ENCODE data around the gene MSH2. TPM values are rescaled to one million over a fixed set of nuclear protein-coding genes. Genes with fewer than 3 reads are reported as not detected.
"Not testable (repeated sequence)": the region's sequence is repeated elsewhere in the genome, so short reads cannot be mapped to it uniquely, and the experiment has no call there.

MSH2 gene
- total RNA-seq, 3 donors from 2014 or later (not counting 1 experiment from before 2014, with no cell fraction given), result 11.9 to 18.8 (median 15.0) TPM

DNA sequence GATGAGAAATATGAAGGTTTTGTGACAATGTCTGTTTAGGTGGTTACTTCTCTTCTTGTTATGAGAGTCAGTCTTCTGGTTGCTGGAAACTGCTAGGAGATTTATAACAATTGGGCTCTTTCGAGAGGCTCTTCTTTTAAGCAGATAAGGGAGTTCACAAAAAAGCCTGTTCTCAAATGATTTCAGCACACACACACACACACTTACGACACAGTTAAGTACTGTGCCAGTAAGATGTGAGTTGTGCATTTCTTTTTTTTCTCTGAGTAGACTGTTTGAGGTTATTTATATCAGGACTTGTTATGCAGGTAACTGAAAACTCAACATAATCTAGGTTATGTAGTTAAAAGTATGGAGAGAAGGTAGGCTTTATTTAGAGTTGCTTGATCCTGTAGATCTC is 49.8 kb downstream of the MSH2 start:
- DNase-seq (no peak), ATAC-seq (no peak)
- Histone ChIP-seq H3K4me3 (ENCODE audit: low read length) (no peak overlapping the region), H3K27me3 (ENCODE audit: control insufficient read depth, insufficient read depth, low read length) (no peaks in the 10 kb centered on the region), H3K27ac (ENCODE audit: low read length) (no peak overlapping the region), H3K9me3 (ENCODE audit: control insufficient read depth, insufficient read depth, low read length) (no peaks in the 10 kb centered on the region), H3K4me1 (ENCODE audit: control insufficient read depth, insufficient read depth, low read length) (no peaks in the 10 kb centered on the region), H3K36me3 (ENCODE audit: control insufficient read depth, insufficient read depth, low read length) (no peaks in the 10 kb centered on the region)
- TF ChIP-seq, protein P1, sequence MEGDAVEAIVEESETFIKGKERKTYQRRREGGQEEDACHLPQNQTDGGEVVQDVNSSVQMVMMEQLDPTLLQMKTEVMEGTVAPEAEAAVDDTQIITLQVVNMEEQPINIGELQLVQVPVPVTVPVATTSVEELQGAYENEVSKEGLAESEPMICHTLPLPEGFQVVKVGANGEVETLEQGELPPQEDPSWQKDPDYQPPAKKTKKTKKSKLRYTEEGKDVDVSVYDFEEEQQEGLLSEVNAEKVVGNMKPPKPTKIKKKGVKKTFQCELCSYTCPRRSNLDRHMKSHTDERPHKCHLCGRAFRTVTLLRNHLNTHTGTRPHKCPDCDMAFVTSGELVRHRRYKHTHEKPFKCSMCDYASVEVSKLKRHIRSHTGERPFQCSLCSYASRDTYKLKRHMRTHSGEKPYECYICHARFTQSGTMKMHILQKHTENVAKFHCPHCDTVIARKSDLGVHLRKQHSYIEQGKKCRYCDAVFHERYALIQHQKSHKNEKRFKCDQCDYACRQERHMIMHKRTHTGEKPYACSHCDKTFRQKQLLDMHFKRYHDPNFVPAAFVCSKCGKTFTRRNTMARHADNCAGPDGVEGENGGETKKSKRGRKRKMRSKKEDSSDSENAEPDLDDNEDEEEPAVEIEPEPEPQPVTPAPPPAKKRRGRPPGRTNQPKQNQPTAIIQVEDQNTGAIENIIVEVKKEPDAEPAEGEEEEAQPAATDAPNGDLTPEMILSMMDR (IDR thresholded peaks at IDR 0.05), result no peak
- no CpG with 5 or more reads among the region's 2 CpGs for WGBS (ENCODE audit: insufficient coverage)
- Mint-ChIP-seq H3K9me3 (no peaks in the 10 kb centered on the region), H3K4me3 (no peak overlapping the region), H3K36me3 (no peaks in the 10 kb centered on the region), H3K4me1 (peaks cover 4 to 15% of the 10 kb centered on the region in 2 donors), H3K27me3 (ENCODE audit: low read depth in 2 of 2) (no peaks in the 10 kb centered on the region), H3K27ac (no peak overlapping the region)
- intact Hi-C loops (cut with micrococcal nuclease), result no loop called here

DNA sequence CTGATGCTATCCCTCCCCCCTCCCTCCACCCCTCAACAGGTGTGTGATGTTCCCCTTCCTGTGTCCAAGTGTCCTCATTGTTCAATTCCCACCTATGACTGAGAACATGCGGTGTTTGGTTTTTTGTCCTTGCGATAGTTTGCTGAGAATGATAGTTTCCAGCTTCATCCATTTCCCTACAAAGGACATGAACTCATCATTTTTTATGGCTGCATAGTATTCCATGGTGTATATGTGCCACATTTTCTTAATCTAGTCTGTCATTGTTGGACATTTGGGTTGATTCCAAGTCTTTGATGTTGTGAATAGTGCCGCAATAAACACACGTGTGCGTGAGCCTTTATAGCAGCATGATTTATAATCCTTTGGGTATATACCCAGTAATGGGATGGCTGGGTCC is 51.9 kb downstream of the MSH2 start:
- H3K9me3 Mint-ChIP-seq; H3K36me3 Mint-ChIP-seq; ATAC-seq; H3K27me3 ChIP-seq (ENCODE audit: control insufficient read depth, insufficient read depth, low read length); H3K4me1 ChIP-seq (ENCODE audit: control insufficient read depth, insufficient read depth, low read length); H3K9me3 ChIP-seq (ENCODE audit: control insufficient read depth, insufficient read depth, low read length); DNase-seq; H3K27ac ChIP-seq (ENCODE audit: low read length); H3K4me3 ChIP-seq (ENCODE audit: low read length); H3K27ac Mint-ChIP-seq; intact Hi-C loops (cut with micrococcal nuclease); H3K36me3 ChIP-seq (ENCODE audit: control insufficient read depth, insufficient read depth, low read length); H3K4me3 Mint-ChIP-seq; H3K27me3 Mint-ChIP-seq (ENCODE audit: low read depth in 2 of 2): not testable (repeated sequence)
- 100% methylated on average over 3 of the region's 5 CpGs for WGBS (ENCODE audit: insufficient coverage)
- peaks cover 17 to 27% of the 10 kb centered on the region in 2 donors for H3K4me1 Mint-ChIP-seq

DNA sequence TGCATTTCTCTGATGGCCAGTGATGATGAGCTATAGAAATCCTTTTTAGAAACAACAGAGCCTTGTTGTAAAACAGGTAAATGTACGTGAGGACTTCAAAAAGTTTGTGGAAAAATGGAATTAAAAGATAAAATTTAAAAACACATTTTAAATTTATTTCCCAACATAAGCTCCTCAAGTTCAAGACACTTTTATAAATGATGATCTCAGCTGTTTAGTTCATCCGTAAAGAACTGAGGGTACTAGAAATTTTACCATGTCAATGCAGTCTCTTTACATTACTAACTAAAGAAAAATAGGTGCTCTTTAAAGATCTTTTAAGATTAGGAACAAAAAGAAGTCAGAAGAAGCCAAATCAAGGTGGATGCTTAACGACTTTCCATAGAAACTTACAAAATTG is 52.5 kb downstream of the MSH2 start:
- no peaks in the 10 kb centered on the region for H3K27me3 Mint-ChIP-seq (ENCODE audit: low read depth in 2 of 2)
- Histone ChIP-seq H3K9me3 (ENCODE audit: control insufficient read depth, insufficient read depth, low read length) (no peaks in the 10 kb centered on the region), H3K4me1 (ENCODE audit: control insufficient read depth, insufficient read depth, low read length) (no peaks in the 10 kb centered on the region), H3K27ac (ENCODE audit: low read length) (no peak overlapping the region), H3K27me3 (ENCODE audit: control insufficient read depth, insufficient read depth, low read length) (no peaks in the 10 kb centered on the region), H3K36me3 (ENCODE audit: control insufficient read depth, insufficient read depth, low read length) (no peaks in the 10 kb centered on the region), H3K4me3 (ENCODE audit: low read length) (no peak overlapping the region)
- H3K4me1 Mint-ChIP-seq, result peaks cover 19 to 27% of the 10 kb centered on the region in 2 donors
- H3K36me3 Mint-ChIP-seq, result no peaks in the 10 kb centered on the region
- ATAC-seq (no peak), DNase-seq (no peak)
- TF ChIP-seq, protein P1 (IDR thresholded peaks at IDR 0.05), result no peak
- no peak overlapping the region for H3K4me3 Mint-ChIP-seq
- 97% methylated on average over 1 of the region's 3 CpGs for WGBS (ENCODE audit: insufficient coverage)
- intact Hi-C loops (cut with micrococcal nuclease), result no loop called here
- no peaks in the 10 kb centered on the region for H3K9me3 Mint-ChIP-seq
- no peak overlapping the region for H3K27ac Mint-ChIP-seq

DNA sequence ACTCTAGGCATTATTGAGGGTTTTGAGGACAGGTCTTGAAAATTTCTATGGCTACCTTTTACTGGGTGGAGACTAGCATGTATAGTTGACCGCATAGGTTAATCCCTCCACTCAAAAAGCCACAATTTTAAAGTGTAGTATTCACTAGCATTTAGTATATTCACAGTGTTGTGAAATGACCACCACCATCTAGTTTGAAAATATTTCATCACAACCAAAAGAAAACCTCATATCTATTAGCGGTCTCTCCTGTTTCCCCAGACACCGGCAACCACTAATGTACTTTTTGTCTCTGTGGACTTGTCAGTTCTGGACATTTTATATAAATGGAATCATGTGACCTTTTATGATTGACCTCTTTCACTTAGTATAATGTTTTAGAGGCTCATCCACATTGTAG is 53.9 kb downstream of the MSH2 start:
- Histone ChIP-seq H3K36me3 (ENCODE audit: control insufficient read depth, insufficient read depth, low read length) (no peaks in the 10 kb centered on the region), H3K4me3 (ENCODE audit: low read length) (no peak overlapping the region), H3K9me3 (ENCODE audit: control insufficient read depth, insufficient read depth, low read length) (no peaks in the 10 kb centered on the region), H3K27me3 (ENCODE audit: control insufficient read depth, insufficient read depth, low read length) (no peaks in the 10 kb centered on the region), H3K4me1 (ENCODE audit: control insufficient read depth, insufficient read depth, low read length) (no peaks in the 10 kb centered on the region), H3K27ac (ENCODE audit: low read length) (no peak overlapping the region)
- Mint-ChIP-seq H3K4me3 (no peak overlapping the region), H3K9me3 (no peaks in the 10 kb centered on the region), H3K27ac (peak overlapping the region; percentile 14 to 18), H3K36me3 (no peaks in the 10 kb centered on the region), H3K4me1 (peaks cover 19 to 27% of the 10 kb centered on the region in 2 donors), H3K27me3 (ENCODE audit: low read depth in 2 of 2) (no peaks in the 10 kb centered on the region)
- DNase-seq (no peak), ATAC-seq (no peak)
- 78% methylated on average over 2 of the region's 3 CpGs for WGBS (ENCODE audit: insufficient coverage)
- intact Hi-C loops (cut with micrococcal nuclease), result no loop called here
- TF ChIP-seq, protein P1 (IDR thresholded peaks at IDR 0.05), result no peak

Measured in natural killer cell (primary cell).